B cell (primary cell): ENCODE measurements around the gene STRA8.

ENCODE experiments used
- EZH2 ChIP-seq: IDR thresholded peaks from 2 replicates; pipeline ENCODE4 v1.6.1; 2012; ENCODE audit warnings: borderline replicate concordance, low read depth, mild to moderate bottlenecking, moderate library complexity, low read length; ENCODE audit not compliant: insufficient read depth, poor library complexity, severe bottlenecking
- TF ChIP-seq, protein P1 (sequence below): fragments of 200-600 bp; IDR thresholded peaks from one replicate; pipeline ENCODE4 v1.8.0; 2022; ENCODE audit warnings: antibody characterized with exemption, mild to moderate bottlenecking

DNA sequence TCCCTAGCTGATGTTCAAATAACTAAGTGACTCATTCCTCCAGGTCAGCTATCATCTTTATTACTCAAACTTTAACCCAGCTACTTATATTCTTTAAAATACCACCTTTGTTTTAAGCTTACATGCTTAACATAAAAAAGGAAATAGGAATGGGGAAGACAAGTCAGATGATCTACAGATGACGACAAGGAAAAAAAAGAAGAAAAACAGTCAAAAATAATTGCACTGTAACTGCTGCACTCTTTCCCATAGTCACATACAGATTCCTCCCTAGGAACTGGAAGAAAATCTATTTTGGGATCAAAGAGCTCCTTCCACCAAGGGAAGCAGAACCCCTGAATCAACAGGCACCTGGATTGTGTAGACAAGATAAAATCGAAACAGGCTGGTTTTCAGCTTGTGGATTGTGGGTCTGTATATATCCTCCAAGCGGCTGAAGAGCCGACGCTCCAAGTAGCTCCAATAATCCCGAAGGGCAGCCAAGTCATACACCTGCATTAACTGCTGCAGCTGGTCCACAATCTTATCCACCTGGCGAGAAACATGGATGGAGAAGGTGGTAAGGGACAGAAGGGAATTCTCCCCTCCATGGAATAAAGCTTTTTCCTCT, 24.3 kb upstream of the STRA8 start:
- no peak for TF ChIP-seq EZH2
- TF ChIP-seq, protein P1, sequence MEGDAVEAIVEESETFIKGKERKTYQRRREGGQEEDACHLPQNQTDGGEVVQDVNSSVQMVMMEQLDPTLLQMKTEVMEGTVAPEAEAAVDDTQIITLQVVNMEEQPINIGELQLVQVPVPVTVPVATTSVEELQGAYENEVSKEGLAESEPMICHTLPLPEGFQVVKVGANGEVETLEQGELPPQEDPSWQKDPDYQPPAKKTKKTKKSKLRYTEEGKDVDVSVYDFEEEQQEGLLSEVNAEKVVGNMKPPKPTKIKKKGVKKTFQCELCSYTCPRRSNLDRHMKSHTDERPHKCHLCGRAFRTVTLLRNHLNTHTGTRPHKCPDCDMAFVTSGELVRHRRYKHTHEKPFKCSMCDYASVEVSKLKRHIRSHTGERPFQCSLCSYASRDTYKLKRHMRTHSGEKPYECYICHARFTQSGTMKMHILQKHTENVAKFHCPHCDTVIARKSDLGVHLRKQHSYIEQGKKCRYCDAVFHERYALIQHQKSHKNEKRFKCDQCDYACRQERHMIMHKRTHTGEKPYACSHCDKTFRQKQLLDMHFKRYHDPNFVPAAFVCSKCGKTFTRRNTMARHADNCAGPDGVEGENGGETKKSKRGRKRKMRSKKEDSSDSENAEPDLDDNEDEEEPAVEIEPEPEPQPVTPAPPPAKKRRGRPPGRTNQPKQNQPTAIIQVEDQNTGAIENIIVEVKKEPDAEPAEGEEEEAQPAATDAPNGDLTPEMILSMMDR: no peak
